SH-SY5Y (cell line): ENCODE data around the gene NFATC2.

ENCODE experiments used
- GATA2 ChIP-seq: IDR thresholded peaks from 2 replicates; pipeline ENCODE4 v1.6.1; 2011; ENCODE audit warnings: mild to moderate bottlenecking, low read depth, low read length
- GATA3 ChIP-seq: IDR thresholded peaks from 2 replicates; pipeline ENCODE4 v1.6.1; 2011; ENCODE audit warnings: low read depth, mild to moderate bottlenecking, low read length, moderate library complexity

DNA sequence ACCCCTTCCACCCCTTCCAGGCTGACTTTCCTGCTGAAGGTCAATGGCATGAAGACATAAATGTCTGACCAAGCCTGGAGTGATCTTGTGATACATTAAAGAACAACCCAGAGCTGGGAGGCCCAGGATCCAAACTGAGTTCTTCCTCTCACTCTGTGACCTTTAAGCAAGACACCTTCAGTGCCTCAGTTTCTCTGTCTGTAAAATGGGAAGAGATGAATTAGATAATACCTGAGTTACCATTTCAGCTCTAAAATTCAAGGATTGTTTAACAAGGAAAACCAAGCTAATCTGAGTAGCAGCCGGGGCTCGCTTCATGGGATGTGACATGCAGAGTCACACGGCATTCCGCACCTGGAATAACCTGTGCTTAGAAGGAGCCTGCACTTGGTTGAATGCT, 7.0 kb upstream of the NFATC2 start:
- TF ChIP-seq GATA3 (no peak), GATA2 (no peak)
